ENCODE results near the gene ABR.

DNA sequence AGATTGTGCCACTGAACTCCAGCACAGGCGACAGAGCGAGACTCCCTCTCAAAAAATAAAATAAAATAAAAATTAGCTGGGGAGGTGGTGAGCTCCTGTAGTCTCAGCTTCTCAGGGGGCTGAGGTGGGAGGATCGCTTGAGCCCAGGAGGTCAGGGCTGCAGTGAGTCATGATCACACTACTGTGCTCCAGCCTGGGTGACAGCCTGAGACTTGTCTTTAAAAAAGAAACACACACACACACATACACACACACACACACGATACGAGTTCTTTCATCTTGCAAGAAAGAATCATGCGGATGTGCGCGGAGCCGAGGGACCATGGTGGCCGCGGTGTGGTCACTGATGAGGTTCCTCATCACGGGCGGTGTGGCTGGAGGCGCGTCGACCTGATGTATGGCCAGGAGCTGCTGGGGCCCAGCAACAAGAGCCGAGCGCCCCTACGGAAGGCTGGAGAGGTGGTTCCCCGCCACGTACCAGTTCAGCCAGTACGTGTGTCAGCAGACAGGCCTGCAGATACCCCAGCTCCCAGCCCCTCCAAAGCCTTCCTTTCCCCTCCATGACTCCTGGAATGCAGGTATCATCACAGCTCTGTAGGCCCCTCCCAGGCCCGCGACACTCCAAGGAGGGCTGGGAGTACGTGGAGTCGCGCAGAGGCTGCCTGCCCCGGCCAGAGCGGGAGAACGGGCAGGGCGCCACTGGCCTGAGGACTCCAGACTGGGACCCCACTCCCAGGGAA lies 220.9 kb downstream of the ABR start:
- no peak for TF ChIP-seq CTCF (IDR thresholded peaks at IDR 0.05)
- TF ChIP-seq POLR2A (IDR thresholded peaks at IDR 0.05) = no peak
- TF ChIP-seq EP300 (IDR thresholded peaks at IDR 0.05) = no peak
